Left ventricle myocardium superior (tissue), 1 donor: ENCODE results near the gene FOXD4L1. TPM values are rescaled to one million over a fixed set of nuclear protein-coding genes. Genes with fewer than 3 reads are reported as not detected.
"Not testable (repeated sequence)": the region's sequence is repeated elsewhere in the genome, so short reads cannot be mapped to it uniquely, and the experiment has no call there.

Source experiments
- ATAC-seq: fragments of 200-7000 bp; cut with Tn5 transposase; one replicate; pipeline ENCODE4 v1.9.1; 2020; ENCODE audit warnings: mild to moderate bottlenecking, moderate library complexity
- DNase-seq: peaks from one replicate; pipeline ENCODE4 v3.0.0-alpha.2; 2020
- intact Hi-C: fragments of 100-400 bp; cut with micrococcal nuclease; formaldehyde crosslinking; loops from one replicate; pipeline ENCODE4 v1.11.0; 2022
- total RNA-seq: library from RNA; stranded (reverse); fragmentation: NEBNext Ultra II Directional; extraction: Animal tissue kit (Norgen Biotek cat#: 25700); gene quantifications from one replicate; pipeline ENCODE4 v1.2.1, GENCODE V29; 2021
- donor health status: DM: no; HTN: yes; CAD: no; lungs with severe emphysema.

The FOXD4L1 gene
- total RNA-seq, 1 donor from 2014 or later: not detected

- ATAC-seq, intact Hi-C loops, DNase-seq: not testable (repeated sequence)
Observed at GRCh38 chr2:113517025-113517424, 18.6 kb downstream of the FOXD4L1 start.

- ATAC-seq, intact Hi-C loops, DNase-seq: not testable (repeated sequence)
Observed at GRCh38 chr2:113520837-113521236, 22.4 kb downstream of the FOXD4L1 start.

GRCh38 chr2:113521492-113521891 lies 23.0 kb downstream of the FOXD4L1 start:
- intact Hi-C loops, DNase-seq, ATAC-seq: not testable (repeated sequence)

GRCh38 chr2:113524986-113525385 lies 26.5 kb downstream of the FOXD4L1 start:
- ATAC-seq, intact Hi-C loops: not testable (repeated sequence)

GRCh38 chr2:113527350-113528045 lies 29.0 kb downstream of the FOXD4L1 start:
- ATAC-seq: peak; percentile 93
- DNase-seq, intact Hi-C loops: not testable (repeated sequence)

More at GRCh38 chr2:113524986-113525385, 26.5 kb downstream of the FOXD4L1 start:
- not testable (repeated sequence) for DNase-seq

GRCh38 chr2:113528126-113528525 lies 29.7 kb downstream of the FOXD4L1 start:
- ATAC-seq, DNase-seq, intact Hi-C loops: not testable (repeated sequence)

- DNase-seq, intact Hi-C loops: not testable (repeated sequence)
- peak; percentile 37 for ATAC-seq
Observed at GRCh38 chr2:113528904-113529303, 30.4 kb downstream of the FOXD4L1 start.

- intact Hi-C loops, ATAC-seq, DNase-seq: not testable (repeated sequence)
Observed at GRCh38 chr2:113532991-113533390, 34.5 kb downstream of the FOXD4L1 start.

- DNase-seq, intact Hi-C loops: not testable (repeated sequence)
- peak; percentile 21 for ATAC-seq
Observed at GRCh38 chr2:113536573-113536972, 38.1 kb downstream of the FOXD4L1 start.

GRCh38 chr2:113540834-113541203 lies 42.4 kb downstream of the FOXD4L1 start:
- ATAC-seq: peak; percentile 40
- intact Hi-C loops, DNase-seq: not testable (repeated sequence)

GRCh38 chr2:113541204-113541975 lies 42.9 kb downstream of the FOXD4L1 start:
- ATAC-seq (peak; percentile 88), DNase-seq (peak; percentile 71)
- intact Hi-C loops: not testable (repeated sequence)

- intact Hi-C loops: not testable (repeated sequence)
- ATAC-seq (peak; percentile 76), DNase-seq (peak; percentile 31)
Observed at GRCh38 chr2:113541976-113542485, 43.6 kb downstream of the FOXD4L1 start.

GRCh38 chr2:113542529-113542928 lies 44.1 kb downstream of the FOXD4L1 start:
- intact Hi-C loops, DNase-seq: not testable (repeated sequence)
- ATAC-seq: peak; percentile 7

Other genes with a start within 250 kb of the FOXD4L1 start
- gene PAX8, start 219.7 kb upstream of the FOXD4L1 start, total RNA-seq: 0.30 TPM
- gene ZNG1B, start 61.0 kb upstream of the FOXD4L1 start, total RNA-seq: 35.3 TPM
- gene RABL2A, start 128.6 kb downstream of the FOXD4L1 start, total RNA-seq: 5.3 TPM